ENCODE results near the gene WNK2.

The WNK2 gene

GRCh38 chr9:93294011-93294410 is 110.1 kb downstream of the WNK2 start:
- peaks cover 7% of the 10 kb centered on the region for H3K4me1 Mint-ChIP-seq (ENCODE audit: low read depth)
- no peak overlapping the region for H3K27ac Mint-ChIP-seq
- H3K4me3 Mint-ChIP-seq: no peak overlapping the region
- no peaks in the 10 kb centered on the region for H3K36me3 Mint-ChIP-seq
- H3K9me3 Mint-ChIP-seq (ENCODE audit: low read depth): no peaks in the 10 kb centered on the region
- H3K27me3 Mint-ChIP-seq: no peaks in the 10 kb centered on the region

DNA sequence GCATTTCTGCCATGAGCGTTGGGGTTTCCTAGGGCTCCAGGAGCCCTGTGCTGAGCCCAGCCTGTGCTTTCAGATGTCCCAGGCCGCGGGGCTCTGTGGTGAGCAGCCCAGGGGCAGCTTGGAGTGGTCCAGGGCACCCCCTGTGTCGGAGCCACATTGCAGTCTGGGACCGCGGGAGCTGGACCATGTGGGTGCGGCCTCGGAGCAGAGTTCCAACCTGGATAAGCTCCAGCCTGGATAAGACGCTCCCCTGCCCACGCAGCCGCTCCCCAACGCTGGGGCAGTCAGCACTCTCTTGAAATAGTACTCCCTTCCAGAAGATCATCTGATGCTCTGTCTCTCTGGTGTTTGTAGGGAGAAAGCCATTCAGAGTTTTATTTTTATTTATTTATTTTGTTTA is 111.1 kb downstream of the WNK2 start:
- H3K27ac Mint-ChIP-seq: no peak overlapping the region
- peaks cover 7% of the 10 kb centered on the region for H3K4me1 Mint-ChIP-seq (ENCODE audit: low read depth)
- H3K4me3 Mint-ChIP-seq: no peak overlapping the region
- H3K27me3 Mint-ChIP-seq: no peaks in the 10 kb centered on the region
- H3K9me3 Mint-ChIP-seq (ENCODE audit: low read depth): no peaks in the 10 kb centered on the region
- H3K36me3 Mint-ChIP-seq: no peaks in the 10 kb centered on the region

GRCh38 chr9:93295456-93296076 is 111.6 kb downstream of the WNK2 start:
- no peak overlapping the region for H3K4me3 Mint-ChIP-seq
- H3K36me3 Mint-ChIP-seq: no peaks in the 10 kb centered on the region
- no peaks in the 10 kb centered on the region for H3K9me3 Mint-ChIP-seq (ENCODE audit: low read depth)
- H3K27ac Mint-ChIP-seq: no peak overlapping the region
- no peaks in the 10 kb centered on the region for H3K27me3 Mint-ChIP-seq
- H3K4me1 Mint-ChIP-seq (ENCODE audit: low read depth): peaks cover 7% of the 10 kb centered on the region

- Mint-ChIP-seq H3K9me3 (ENCODE audit: low read depth) (no peaks in the 10 kb centered on the region), H3K27me3 (no peaks in the 10 kb centered on the region), H3K4me3 (no peak overlapping the region), H3K4me1 (ENCODE audit: low read depth) (peaks cover 7% of the 10 kb centered on the region), H3K27ac (no peak overlapping the region), H3K36me3 (no peaks in the 10 kb centered on the region)
Measured at GRCh38 chr9:93296889-93297480, 113.0 kb downstream of the WNK2 start.

GRCh38 chr9:93297659-93298497 is 113.9 kb downstream of the WNK2 start:
- Mint-ChIP-seq H3K4me3 (no peak overlapping the region), H3K27ac (no peak overlapping the region)

GRCh38 chr9:93298498-93299417 is 114.8 kb downstream of the WNK2 start:
- Mint-ChIP-seq H3K36me3 (no peaks in the 10 kb centered on the region), H3K27ac (no peak overlapping the region), H3K4me1 (ENCODE audit: low read depth) (peaks cover 7% of the 10 kb centered on the region), H3K27me3 (no peaks in the 10 kb centered on the region), H3K4me3 (no peak overlapping the region), H3K9me3 (ENCODE audit: low read depth) (no peaks in the 10 kb centered on the region)

More at GRCh38 chr9:93297659-93298497, 113.9 kb downstream of the WNK2 start:
- Mint-ChIP-seq H3K27me3 (no peaks in the 10 kb centered on the region), H3K9me3 (ENCODE audit: low read depth) (no peaks in the 10 kb centered on the region), H3K36me3 (no peaks in the 10 kb centered on the region), H3K4me1 (ENCODE audit: low read depth) (peaks cover 7% of the 10 kb centered on the region)

DNA sequence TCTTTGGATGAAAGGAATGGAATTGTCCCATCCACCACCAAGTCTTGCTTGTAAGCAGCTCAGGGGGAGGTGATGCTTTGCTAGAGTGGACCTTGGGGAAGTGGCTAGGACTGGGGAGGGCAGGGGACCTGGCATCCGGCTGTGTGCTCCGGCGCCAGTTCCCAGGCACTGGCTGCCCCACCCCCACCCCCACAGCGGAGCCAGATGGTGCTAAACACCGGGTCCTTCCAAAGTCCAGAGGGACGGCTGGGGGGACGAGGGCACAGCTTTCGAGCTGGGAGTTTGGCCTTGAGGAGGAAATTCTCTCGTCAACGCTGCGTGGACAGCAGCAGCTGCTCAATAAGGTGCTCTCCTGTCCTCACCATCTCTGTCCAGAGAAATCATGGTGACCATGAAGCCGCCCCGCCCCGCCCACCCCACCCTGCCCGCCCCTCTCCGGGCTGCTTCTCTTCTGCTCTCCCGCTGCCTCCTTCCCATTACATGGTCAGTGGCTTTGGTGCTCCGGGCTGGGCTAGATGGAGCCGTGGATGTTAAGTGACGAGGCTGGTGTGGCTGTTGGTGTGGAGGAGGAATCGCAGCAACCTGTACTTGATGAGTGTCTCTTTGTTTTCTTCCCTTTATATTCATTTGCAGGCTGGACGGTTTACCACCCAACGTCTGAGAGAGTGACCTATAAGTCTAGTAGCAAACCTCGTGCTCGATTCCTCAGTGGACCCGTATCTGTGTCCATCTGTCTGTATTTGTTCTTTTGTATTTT is 115.7 kb downstream of the WNK2 start:
- no peak overlapping the region for H3K4me3 Mint-ChIP-seq
- H3K27me3 Mint-ChIP-seq: no peaks in the 10 kb centered on the region
- no peak overlapping the region for H3K27ac Mint-ChIP-seq
- peaks cover 2% of the 10 kb centered on the region for H3K4me1 Mint-ChIP-seq (ENCODE audit: low read depth)
- no peaks in the 10 kb centered on the region for H3K36me3 Mint-ChIP-seq
- H3K9me3 Mint-ChIP-seq (ENCODE audit: low read depth): no peaks in the 10 kb centered on the region

GRCh38 chr9:93300175-93300572 is 116.2 kb downstream of the WNK2 start:
- Mint-ChIP-seq H3K9me3 (ENCODE audit: low read depth) (no peaks in the 10 kb centered on the region), H3K4me1 (ENCODE audit: low read depth) (peaks cover 2% of the 10 kb centered on the region), H3K36me3 (no peaks in the 10 kb centered on the region), H3K27me3 (no peaks in the 10 kb centered on the region), H3K27ac (no peak overlapping the region), H3K4me3 (no peak overlapping the region)

- no peaks in the 10 kb centered on the region for H3K36me3 Mint-ChIP-seq
- H3K9me3 Mint-ChIP-seq (ENCODE audit: low read depth): no peaks in the 10 kb centered on the region
- no peaks in the 10 kb centered on the region for H3K27me3 Mint-ChIP-seq
- peaks cover 2% of the 10 kb centered on the region for H3K4me1 Mint-ChIP-seq (ENCODE audit: low read depth)
- no peak overlapping the region for H3K4me3 Mint-ChIP-seq
- no peak overlapping the region for H3K27ac Mint-ChIP-seq
Measured at GRCh38 chr9:93300585-93301081, 116.7 kb downstream of the WNK2 start.

GRCh38 chr9:93301291-93301811 is 117.4 kb downstream of the WNK2 start:
- Mint-ChIP-seq H3K27ac (no peak overlapping the region), H3K9me3 (ENCODE audit: low read depth) (no peaks in the 10 kb centered on the region), H3K4me1 (ENCODE audit: low read depth) (peaks cover 2% of the 10 kb centered on the region)

DNA sequence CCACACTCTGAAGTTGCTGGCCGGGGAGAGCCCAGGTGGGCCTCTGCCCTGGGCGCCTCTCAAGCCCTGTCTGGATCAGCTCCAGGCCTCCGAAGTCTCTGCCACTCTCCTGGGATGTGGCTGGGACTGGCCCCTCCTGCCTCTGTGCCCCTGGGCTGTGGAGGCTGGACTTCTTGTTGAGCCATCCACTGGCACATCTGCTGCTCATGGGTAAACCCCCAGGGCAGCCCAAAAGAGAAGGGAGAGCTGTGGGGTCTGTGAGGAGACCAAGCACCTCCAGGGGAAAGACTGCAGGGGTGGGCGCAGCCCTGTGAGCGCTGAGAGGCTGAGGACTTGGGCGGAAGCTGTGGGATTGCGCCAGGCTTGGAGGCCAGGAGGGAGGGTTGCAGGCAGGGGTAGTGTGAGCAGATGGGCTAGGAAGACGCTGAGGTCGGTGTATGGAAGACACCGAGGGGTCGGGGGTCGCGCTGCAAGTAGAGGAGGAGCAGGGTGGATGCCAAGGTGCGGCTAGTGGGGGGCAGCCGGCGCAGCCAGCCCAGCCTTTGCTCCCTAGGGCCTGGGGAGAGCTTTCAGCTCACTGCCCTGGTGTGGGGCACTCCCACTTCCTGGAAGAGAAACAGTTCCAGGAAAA is 118.1 kb downstream of the WNK2 start:
- H3K27ac Mint-ChIP-seq: no peak overlapping the region
- H3K9me3 Mint-ChIP-seq (ENCODE audit: low read depth): no peaks in the 10 kb centered on the region
- no peaks in the 10 kb centered on the region for H3K27me3 Mint-ChIP-seq
- H3K36me3 Mint-ChIP-seq: no peaks in the 10 kb centered on the region
- H3K4me1 Mint-ChIP-seq (ENCODE audit: low read depth): peaks cover 2% of the 10 kb centered on the region
- H3K4me3 Mint-ChIP-seq: no peak overlapping the region

More at GRCh38 chr9:93301291-93301811, 117.4 kb downstream of the WNK2 start:
- Mint-ChIP-seq H3K36me3 (no peaks in the 10 kb centered on the region), H3K27me3 (no peaks in the 10 kb centered on the region), H3K4me3 (no peak overlapping the region)

DNA sequence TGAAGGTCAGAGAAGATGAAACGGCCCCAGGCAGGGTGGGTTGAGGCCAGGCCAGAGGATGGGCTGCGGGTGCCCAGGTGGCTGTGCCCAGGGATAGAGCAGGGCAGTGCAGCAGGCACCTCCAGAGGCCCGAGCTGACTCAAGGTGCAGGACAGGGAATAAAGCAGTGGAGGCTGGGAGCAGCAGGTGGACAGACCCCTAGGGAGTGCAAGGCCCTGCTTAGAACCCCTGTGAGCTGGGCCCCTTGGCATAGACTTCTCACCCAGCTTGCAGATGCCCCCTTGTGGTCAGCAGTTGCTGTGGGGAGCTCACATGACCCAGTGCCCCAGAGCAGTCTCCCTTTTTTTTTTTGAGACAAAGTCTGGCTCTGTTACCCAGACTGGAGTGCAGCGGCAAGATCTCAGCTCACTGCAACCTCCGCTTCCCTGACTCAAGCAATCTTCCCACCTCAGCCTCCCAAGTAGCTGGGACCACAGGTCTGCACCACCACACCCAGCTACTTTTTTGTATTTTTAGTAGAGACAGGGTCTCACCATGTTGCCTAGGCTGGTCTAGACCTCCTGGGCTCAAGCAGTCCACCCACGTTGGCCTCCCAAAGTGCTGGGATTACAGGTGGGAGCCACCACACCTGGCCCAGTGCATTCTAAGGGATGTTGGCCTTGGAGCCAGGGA is 118.8 kb downstream of the WNK2 start:
- Mint-ChIP-seq H3K9me3 (ENCODE audit: low read depth) (no peaks in the 10 kb centered on the region), H3K36me3 (no peaks in the 10 kb centered on the region), H3K4me3 (no peak overlapping the region), H3K27me3 (no peaks in the 10 kb centered on the region), H3K27ac (no peak overlapping the region), H3K4me1 (ENCODE audit: low read depth) (no peaks in the 10 kb centered on the region)

- Mint-ChIP-seq H3K9me3 (ENCODE audit: low read depth) (no peaks in the 10 kb centered on the region), H3K27me3 (no peaks in the 10 kb centered on the region), H3K4me1 (ENCODE audit: low read depth) (no peaks in the 10 kb centered on the region), H3K4me3 (no peak overlapping the region), H3K27ac (no peak overlapping the region), H3K36me3 (no peaks in the 10 kb centered on the region)
Measured at GRCh38 chr9:93303258-93303771, 119.4 kb downstream of the WNK2 start.

Measured in activated naive CD8-positive, alpha-beta T cell (primary cell).